ENCODE measurements around the gene NT5C2.
"Not testable (repeated sequence)": the region's sequence is repeated elsewhere in the genome, so short reads cannot be mapped to it uniquely, and the experiment has no call there.

The NT5C2 gene

GRCh38 chr10:103157246-103157645 lies 35.8 kb downstream of the NT5C2 start:
- no peak for DNase-seq (ENCODE audit: low read depth)

DNA sequence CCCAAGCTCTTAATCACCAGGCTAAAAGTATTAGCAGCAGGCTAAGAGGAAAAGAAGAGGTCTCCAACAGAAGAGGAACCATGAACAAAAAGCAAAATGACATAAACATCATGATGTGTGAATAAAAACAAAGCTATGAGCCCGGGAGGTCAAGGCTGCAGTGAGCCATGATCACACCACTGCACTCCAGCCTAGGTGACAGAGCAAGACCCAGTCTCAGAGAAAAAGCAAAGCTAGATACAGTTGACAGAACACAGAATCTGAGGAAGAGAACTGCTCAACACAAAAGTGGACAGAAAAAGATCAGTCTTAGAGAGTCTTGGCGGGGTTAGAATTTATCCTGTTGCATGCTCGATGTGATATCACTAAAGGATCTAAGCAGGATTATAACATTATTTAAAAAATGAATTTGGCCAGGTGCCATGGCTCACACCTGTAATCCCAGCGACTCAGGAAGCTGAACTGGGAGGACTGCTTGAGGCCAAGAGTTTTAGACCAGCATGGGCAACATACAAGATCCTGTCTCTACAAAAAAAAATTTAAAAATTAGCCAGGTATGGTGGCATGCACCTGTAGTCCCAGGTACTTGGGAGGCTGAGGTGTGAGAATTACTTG lies 37.5 kb downstream of the NT5C2 start:
- DNase-seq (ENCODE audit: low read depth): no peak

GRCh38 chr10:103154521-103155299 lies 38.4 kb downstream of the NT5C2 start:
- no peak for DNase-seq (ENCODE audit: low read depth)

DNA sequence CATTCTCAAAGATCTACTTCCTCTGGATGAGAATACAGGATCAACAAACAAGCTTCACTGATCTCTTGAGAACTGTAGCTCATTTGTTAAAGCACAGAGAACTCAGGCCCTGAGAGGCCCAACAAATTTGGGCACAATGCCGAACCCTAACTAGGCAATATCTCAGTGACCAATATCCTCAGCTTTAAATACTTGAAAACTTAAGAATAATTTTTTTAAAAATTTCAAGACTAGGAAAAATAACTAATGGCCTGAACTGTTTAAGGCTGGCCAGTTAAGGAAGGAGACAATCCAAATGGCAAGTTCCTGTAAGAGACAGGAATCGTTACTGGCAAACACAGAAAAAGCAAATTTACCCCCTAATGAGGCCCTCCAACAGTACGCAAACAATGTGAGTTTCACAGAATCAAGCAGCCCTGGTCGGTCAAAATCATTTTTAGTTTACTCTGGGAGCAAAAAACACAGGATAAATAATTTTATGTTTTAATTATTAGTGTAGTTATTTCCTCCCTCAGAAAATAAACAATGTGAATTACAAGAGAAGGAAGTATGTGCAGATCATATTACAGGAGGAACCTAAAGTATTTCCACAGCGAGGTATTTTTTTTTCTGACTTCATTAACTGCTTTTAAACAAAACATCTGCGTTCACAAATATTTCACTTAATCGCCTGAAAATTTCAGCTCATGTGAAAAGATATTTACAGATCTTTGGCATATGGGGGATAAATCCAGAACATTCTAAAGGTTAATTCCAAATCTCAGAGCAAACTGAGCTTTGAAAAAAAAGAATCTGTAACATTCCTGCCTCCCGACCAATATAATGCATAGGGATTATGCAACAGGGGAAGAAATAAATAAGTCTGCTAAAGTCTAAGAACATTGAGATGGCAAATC lies 39.5 kb downstream of the NT5C2 start:
- peak; percentile 61 for DNase-seq (ENCODE audit: low read depth)

- DNase-seq (ENCODE audit: low read depth): no peak
Measured at GRCh38 chr10:103149991-103150622, 43.0 kb downstream of the NT5C2 start.

GRCh38 chr10:103147645-103148044 lies 45.4 kb downstream of the NT5C2 start:
- DNase-seq (ENCODE audit: low read depth): no peak

- DNase-seq (ENCODE audit: low read depth): peak; percentile 69
Measured at GRCh38 chr10:103145860-103146466, 47.1 kb downstream of the NT5C2 start.

DNA sequence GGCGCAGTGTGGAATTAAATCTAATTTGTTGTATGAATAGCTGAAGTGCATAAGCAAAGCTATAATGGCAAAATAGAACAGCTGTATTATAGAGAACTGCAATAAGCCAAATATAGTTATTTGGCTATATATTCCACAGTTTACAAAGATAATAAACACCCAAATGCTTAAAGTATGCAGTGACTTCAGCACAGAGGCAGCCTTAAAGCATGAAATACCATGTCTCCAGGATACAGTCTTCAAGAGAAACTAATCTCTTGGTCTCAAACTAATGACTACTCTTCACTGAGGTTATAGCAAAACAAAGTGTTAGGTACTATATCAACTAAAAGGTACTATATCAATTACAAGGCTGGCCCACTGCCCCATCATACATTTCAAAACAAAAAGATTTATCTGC lies 48.0 kb downstream of the NT5C2 start:
- DNase-seq (ENCODE audit: low read depth): no peak

GRCh38 chr10:103144041-103144440 lies 49.0 kb downstream of the NT5C2 start:
- DNase-seq (ENCODE audit: low read depth): no peak

GRCh38 chr10:103143641-103144040 lies 49.4 kb downstream of the NT5C2 start:
- not testable (repeated sequence) for DNase-seq (ENCODE audit: low read depth)

GRCh38 chr10:103141950-103142349 lies 51.1 kb downstream of the NT5C2 start:
- DNase-seq (ENCODE audit: low read depth): no peak

- no peak for DNase-seq (ENCODE audit: low read depth)
Measured at GRCh38 chr10:103140469-103140868, 52.6 kb downstream of the NT5C2 start.

GRCh38 chr10:103139803-103140202 lies 53.3 kb downstream of the NT5C2 start:
- peak; percentile 21 for DNase-seq (ENCODE audit: low read depth)

GRCh38 chr10:103135168-103135567 lies 57.9 kb downstream of the NT5C2 start:
- DNase-seq (ENCODE audit: low read depth): not testable (repeated sequence)

DNA sequence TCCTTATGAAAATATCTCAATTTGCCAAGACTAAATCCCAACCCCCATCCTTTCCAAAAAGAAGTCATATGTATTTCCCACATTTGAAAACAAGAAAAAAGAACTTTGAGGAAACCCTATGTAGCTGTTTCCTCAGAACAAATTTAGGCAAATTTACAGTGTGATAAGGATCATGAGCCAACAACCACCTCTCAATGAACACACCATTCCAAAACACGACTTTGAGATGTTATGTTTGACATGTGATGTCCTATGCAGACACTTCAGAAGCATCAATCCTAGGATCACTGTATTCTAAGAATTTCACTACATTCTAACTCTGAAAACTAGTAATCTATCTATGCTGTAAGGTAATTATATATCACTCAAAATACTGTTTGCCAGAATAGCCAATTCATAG lies 62.2 kb downstream of the NT5C2 start:
- DNase-seq (ENCODE audit: low read depth): no peak

DNA sequence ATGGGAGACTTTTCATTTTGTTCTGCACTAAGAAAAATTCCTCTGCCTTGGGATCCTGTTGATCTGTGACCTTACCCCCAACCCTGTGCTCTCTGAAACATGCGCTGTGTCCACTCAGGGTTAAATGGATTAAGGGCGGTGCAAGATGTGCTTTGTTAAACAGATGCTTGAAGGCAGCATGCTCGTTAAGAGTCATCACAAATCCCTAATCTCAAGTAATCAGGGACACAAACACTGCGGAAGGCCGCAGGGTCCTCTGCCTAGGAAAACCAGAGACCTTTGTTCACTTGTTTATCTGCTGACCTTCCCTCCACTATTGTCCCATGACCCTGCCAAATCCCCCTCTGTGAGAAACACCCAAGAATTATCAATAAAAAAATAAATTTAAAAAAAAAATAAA lies 62.9 kb downstream of the NT5C2 start:
- not testable (repeated sequence) for DNase-seq (ENCODE audit: low read depth)

DNA sequence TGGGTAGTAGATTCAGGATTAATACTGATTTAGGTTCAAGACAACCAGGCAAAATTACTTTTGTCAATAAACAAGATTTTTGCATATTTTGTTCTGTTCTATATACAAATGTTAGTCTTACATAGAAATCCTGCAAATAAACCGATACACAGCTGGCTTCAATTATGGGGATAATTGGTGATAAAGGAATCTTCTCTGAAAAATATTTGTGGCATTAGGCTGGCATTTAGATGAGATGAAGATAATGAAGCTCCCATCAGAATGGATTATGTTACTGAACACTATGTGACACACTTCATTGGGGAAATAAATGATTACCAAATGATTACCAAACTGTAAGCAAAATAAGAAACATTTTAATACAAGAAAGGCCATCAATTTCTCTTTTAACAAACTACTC lies 65.8 kb downstream of the NT5C2 start:
- no peak for DNase-seq (ENCODE audit: low read depth)

- no peak for DNase-seq (ENCODE audit: low read depth)
Measured at GRCh38 chr10:103125323-103126267, 67.5 kb downstream of the NT5C2 start.

- DNase-seq (ENCODE audit: low read depth): no peak
Measured at GRCh38 chr10:103124420-103125096, 68.5 kb downstream of the NT5C2 start.
